ENCODE data around the gene VSTM1.
A peak's percentile ranks its signal among the peaks of the same experiment; 100 is the strongest.
"Not testable (repeated sequence)": the region's sequence is repeated elsewhere in the genome, so short reads cannot be mapped to it uniquely, and the experiment has no call there.

The VSTM1 gene

DNA sequence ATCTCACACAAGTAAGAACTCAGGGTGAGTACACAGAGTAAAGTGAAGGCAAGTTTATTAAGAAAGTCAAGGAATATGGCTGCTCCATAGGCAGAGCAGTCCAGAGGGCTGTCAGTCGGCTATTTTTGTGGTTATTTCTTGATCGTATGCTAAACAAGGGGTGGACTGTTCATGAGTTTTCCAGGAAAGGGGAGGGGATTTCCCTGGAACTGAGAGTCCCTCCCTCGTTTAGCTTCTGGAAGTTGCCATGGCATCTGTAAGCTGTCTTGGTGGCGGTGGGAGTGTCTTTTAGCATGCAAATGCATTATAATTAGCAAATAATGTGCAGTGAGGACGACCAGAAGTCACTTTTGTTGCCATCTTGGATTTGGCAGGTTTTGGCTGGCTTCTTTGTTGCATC, 5.8 kb upstream of the VSTM1 start:
- no peak for DNase-seq

GRCh38 chr19:54062643-54063042, 1.1 kb downstream of the VSTM1 start:
- no peak for DNase-seq

DNA sequence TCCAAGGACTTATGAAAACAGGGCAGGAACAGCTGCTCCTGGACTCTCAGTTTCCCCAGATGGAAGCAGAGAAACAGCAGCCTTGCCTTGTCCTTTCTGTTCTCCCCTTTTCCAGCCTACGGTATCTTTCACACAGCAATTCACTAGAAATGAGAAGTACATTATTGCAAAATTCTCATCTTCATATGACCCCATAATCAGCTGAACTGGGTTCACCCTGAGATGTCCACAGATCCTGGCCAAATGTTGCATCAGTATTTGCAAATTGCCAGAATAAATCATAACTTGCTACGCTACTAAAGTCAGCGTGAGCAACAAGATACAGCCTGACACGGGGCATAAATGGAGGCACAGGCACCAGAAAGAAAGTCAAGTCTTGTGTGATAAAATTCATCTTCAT, 16.1 kb downstream of the VSTM1 start:
- no peak for DNase-seq

DNA sequence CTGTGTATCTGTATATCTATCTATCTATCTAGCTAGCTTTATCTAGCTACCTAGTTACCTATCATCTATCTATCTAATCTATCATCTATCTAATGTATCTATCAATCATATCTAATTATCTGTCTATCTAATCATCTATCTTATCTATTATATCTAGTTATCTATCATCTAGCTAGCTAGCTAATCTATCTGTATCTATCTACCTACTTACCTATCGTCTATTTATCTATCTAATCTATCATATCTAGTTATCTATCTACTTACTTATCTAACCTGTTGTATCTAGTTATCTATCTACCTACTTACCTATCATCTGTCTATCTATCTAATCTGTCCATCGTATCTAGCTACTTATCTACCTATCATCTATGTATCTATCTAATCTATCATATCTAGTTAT, 17.9 kb downstream of the VSTM1 start:
- no peak for DNase-seq

- no peak for DNase-seq
These were observed 20.7 kb downstream of the VSTM1 start for GRCh38 chr19:54042989-54043388.

- no peak for DNase-seq
These were observed 21.6 kb downstream of the VSTM1 start for GRCh38 chr19:54041969-54042606.

GRCh38 chr19:54040003-54040402, 23.7 kb downstream of the VSTM1 start:
- no peak for DNase-seq

- not testable (repeated sequence) for DNase-seq
These were observed 27.2 kb downstream of the VSTM1 start for GRCh38 chr19:54036542-54036941.

GRCh38 chr19:54035215-54036178, 28.2 kb downstream of the VSTM1 start:
- no peak for DNase-seq

DNA sequence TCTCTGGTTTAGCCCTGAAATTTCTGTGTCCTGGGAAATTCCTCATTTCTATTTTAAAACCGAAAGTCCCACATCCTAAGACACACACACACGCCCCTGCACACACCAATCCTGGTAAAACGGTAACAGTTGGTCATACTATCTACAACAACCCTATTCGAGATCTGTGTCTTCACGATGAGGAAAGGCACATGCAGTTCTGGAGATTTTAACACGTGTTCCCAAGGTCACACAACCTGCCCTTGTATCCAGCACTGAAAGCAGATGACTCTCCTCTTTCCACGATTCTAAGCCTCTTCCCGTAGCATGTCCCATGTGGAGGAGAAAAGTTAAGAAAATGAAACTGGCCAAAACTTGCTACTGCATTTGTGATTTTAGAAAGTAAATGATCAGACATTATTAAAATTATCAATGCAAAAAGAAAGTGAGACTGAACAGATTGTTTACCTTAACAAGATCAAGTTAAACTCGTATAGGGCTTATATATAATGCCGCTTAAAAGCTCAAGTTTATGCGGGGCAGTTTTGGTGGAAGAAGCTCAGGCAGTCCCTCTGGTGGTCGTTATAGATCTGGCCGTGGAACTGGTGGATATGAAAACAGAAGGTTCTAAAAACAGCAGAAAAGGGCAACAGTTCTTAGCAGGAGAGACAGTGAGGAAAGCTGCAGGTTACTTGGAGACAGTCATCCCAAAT, 32.7 kb downstream of the VSTM1 start:
- no peak for DNase-seq

DNA sequence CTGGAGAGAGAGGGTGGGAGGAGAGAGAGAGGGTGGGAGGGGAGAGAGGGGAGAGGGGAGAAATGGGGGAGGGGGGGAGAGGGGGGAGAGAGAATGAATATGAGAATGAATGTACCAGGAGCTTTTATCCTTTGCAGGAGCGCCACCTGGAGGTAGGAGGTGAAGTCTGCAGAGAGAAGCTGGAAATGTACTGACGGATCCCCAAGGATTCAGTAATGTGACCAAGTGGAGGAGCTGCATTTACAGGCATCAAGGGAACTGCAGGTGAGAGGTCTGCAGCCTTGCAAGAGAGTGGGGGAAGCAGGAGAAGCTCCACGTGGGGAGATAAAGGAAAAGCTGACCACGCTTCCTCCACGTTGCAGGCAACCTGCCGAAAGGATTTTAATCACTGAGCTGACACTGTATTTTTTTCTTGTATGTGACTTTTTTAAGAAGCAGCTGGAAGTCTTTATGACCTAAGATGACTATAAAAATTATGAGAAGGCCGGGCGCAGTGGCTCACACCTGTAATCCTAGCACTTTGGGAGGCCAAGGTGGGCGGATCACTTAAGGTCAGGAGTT, 33.7 kb downstream of the VSTM1 start:
- DNase-seq, result peak; percentile 67

DNA sequence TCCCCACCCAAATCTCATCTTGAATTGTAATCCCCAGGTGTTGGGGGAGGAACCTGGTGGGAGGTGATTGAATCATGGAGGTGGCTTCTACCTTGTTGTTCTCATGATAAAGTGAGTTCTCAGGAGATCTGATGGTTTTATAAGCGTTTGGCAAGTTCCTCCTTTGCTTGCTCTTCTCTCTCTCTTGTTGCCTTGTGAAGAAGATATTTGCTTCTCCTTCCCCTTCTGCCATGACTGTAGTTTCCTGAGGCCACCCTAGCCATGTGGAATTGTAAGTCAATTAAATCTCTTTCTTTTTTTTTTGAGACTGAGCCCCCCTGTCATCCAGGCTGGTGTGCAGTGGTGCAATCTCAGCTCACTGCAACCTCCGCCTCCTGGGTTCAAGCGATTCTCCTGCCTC, 34.4 kb downstream of the VSTM1 start:
- no peak for DNase-seq

DNA sequence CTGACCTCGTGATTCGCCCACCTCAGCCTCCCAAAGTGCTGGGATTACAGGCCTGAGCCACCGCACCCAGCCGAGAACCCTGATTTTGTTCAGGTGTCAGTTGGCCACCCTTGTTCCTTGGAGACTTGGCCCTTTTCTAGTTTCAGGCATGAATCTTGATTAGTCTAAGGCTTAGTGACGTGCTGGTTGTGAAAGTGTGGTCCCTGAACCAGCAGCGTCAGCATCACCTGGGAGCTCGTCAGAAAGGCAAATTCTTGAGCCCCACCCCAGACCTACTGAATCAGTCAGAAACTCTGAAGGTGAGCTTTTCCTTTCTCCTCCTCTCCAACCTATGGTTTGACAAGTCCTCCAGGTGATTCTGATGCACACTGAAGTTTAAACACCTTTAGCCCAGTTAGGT, 37.0 kb downstream of the VSTM1 start:
- no peak for DNase-seq

DNA sequence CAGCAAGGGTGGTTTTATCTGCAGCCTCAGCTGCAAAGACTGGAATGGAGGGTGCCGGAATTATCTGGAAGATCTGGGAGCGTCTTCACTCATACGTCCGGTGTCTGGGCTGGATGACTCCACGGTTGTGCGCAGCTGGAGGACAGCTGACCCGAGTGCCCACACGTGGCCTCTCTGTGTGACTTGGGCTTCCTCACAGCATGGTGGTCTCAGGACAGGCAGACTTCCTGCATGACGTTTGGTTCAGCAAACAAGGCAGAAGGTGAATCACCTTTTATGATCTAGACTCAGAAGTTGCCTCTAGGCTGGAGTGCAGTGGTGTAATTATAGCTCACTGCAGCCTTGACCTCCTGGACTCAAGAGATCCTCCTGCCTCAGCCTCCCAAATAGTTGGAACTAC, 39.0 kb downstream of the VSTM1 start:
- no peak for DNase-seq

GRCh38 chr19:54023191-54023590, 40.5 kb downstream of the VSTM1 start:
- no peak for DNase-seq

DNA sequence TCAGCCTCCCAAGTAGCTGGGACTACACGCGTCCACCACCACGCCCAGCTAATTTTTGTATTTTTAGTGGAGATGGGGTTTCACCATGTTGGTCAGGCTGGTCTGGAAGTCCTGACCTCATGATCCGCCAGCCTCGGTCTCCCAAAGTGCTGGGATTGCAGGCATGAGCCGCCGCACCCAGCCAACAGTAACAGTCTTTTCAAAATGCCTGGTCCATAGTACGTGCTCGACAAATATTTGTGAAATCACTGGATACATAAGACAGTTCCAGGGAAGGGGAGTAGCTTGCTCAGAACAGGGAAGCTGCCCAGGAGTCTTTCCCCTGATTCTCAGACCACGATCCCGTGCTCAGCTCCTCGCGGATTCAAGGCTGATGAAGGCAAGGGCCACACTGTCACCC, 41.8 kb downstream of the VSTM1 start:
- no peak for DNase-seq

- DNase-seq, result no peak
These were observed 42.3 kb downstream of the VSTM1 start for GRCh38 chr19:54021363-54021762.

GRCh38 chr19:54017261-54017660, 46.4 kb downstream of the VSTM1 start:
- DNase-seq, result no peak

DNA sequence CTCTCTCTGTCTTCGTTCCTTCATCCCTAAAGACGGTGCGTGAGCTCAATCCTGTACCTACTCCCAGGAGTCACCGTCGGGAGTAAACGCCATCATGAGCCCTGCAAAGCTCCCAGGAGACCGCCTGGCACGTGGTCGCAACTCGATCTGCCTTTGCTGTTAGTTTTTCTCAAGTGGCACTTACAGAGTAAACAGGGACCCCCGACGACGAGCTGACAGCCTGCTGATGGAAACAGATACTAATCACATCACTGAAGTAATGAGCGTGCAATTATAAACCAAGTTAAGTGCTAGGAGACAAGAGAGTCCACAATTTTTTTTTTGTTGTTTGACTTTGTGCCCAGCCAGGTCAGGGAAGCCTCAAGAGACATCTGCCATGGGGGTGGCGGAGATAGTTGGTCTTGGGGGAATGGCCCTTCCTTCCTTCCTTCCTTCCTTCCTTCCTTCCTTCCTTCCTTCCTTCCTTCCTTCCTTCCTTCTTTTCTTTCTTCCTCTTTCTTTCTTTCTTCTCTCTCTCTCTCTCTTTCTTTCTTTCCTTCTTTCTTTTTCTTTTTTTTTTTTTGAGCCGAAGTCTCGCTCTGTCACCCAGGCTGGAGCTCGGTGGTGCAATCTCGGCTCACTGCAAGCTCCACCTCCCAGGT, 48.7 kb downstream of the VSTM1 start:
- DNase-seq, result peak; percentile 74

DNA sequence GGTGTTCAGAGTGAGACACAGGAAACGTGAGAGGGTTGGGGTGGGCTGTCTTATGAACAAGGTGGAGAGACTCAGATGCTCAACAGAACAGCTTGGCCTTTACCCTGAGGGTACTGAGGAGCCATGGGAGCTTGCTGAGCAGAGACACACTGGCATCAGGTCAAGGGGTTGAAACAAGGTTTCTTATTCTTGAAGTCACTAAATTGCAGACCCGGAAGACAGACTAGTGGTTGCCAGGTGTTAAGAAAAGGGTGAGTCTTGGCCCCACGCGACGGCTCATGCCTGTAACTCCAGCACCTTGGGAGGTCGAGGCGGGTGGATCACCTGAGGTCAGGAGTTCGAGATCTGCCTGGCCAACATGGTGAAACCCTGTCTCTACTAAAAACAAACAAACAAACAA, 49.8 kb downstream of the VSTM1 start:
- DNase-seq, result no peak

DNA sequence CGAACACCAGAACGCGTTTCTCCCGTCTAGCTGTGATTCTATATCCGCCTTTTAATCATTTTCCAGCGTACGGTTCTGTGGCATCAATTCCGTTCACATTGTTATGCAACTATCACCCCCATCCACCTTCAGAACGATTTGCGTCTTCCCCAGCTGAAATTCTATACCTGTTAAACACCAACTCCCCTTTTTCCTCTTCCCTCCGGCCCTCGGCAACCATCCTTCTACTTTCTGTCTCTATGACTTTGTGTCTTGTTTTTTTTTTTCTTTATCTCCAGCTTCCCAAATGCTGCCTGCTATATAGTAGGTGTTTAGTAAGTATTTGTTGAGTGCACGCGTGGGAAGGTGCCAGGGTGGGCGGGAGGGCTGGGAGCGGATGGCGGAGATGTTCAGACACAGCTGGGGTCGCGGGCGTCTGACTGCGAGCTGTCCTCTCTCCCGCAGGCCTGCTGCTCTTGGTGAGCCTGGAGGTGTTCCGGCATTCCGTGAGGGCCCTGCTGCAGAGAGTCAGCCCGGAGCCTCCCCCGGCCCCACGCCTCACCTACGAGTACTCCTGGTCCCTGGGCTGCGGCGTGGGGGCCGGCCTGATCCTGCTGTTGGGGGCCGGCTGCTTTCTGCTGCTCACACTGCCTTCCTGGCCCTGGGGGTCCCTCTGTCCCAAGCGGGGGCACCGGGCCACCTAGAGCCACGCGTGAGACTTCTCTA, 52.0 kb downstream of the VSTM1 start:
- DNase-seq, result no peak

DNA sequence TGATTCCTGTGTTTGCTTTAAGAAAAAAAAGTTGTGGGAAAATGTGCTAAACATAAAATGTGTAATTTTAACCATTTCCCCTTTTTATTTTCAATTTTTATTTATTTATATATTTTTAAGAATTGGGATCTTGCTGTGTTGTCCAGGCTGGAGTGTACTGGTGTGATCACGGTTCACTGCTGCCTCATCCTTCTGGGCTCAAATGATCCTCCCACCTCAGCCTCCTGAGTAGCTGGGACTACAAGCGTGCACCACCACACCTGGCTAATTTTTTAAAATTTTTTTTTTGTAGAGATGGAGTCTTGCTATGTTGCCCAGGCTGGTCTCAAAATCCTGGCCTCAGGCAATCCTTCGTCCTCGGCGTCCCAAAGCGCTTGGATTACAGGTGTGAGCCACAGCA, 53.2 kb downstream of the VSTM1 start:
- no peak for DNase-seq
